CD4-positive, alpha-beta T cell treated with Interleukin-4 for 4 hours (primary cell): ENCODE measurements around the gene TCEANC.
A peak's percentile ranks its signal among the peaks of the same experiment; 100 is the strongest.

ENCODE experiments used
- DNase-seq: peaks from one replicate; pipeline ENCODE4 v3.0.0-alpha.2; 2020

TCEANC gene

DNA sequence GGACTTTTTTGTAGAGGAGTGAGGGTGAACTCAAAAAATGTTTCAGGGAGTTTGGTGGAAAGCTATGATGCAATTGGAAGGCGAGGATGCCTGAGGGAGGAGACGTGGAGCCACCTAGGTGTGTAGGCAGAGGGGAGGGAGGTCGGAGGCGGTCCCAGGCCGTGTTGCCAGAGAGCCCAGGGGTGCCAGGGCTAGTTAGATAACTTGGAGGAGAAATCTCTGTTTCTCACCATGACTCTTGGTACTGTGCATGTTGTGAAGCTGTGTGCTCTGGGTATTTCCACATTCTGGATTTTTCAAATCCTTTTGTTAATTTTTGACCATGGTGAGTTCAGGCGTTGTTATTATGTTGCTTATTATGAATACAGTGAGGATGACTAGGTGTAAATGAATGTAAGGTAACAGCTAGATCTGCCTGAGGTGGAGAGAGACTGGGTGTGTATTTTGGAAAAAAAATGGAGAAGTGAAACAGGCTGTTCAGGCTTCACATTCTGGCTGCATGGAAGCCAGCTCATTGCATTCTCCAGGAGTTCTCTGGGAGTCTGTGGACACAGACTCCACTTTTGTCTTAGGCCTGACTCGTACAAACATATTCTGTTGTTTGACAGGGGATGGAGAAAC is 40.5 kb downstream of the TCEANC start:
- no peak for DNase-seq

DNA sequence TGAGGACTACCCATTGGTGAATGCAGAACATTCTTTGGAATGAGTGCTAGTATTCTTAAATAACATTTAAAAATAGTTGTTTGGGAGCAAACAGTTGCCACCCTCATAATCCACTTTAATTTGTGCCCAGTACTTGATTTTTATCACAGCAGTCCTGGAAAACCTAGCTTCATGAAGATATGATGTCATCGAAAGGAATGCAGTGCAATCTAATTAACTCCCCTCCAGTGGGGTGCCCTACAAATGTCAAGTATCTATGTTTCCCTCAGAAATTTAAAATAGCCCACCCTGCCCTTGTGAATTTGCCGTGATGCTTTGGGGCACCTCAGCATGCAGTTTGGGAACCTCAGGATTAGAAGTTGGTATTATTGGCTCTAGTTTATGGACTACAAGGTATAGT is 41.4 kb downstream of the TCEANC start:
- DNase-seq: no peak

GRCh38 chrX:13694983-13695382 is 42.0 kb downstream of the TCEANC start:
- no peak for DNase-seq

- no peak for DNase-seq
These were observed 42.7 kb downstream of the TCEANC start for GRCh38 chrX:13695601-13696115.

DNA sequence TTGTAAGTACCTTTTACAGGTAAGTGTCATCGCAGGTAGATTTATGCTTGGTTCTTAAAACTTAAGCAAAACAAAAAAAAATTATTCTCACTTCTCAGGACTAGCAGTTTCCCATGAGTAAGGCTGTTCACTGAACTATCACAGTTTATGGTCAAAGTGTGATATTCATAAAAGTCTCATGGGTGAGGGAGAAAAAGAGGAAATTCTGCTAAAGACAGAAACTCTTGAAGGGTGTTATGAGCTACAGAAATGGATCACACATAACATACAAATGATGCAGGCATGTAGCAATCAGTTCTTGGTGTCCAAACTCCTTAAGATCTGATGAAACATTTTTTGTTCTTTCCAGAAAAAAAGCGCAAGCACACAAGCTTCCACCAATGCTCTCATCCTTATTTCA is 44.5 kb downstream of the TCEANC start:
- peak; percentile 32 for DNase-seq

DNA sequence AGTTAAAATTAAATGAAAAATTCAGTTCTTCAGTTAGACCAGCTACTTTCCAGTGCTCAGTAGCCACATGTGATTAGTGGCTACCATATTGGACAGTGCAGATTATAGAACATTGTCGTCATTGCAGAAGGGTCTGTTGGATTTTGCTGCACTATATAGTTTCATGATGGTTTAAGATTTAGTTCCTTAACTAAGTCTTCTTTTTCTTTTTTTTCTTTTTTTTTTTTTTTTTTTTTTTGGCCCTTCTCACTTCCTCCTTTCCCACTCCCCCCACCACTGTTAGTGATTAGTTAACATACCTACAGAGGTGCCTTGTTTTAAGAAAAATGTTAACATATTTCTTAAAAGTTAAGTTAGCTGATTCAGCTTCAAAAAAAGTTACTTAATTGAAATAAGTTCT is 45.0 kb downstream of the TCEANC start:
- DNase-seq: no peak

DNA sequence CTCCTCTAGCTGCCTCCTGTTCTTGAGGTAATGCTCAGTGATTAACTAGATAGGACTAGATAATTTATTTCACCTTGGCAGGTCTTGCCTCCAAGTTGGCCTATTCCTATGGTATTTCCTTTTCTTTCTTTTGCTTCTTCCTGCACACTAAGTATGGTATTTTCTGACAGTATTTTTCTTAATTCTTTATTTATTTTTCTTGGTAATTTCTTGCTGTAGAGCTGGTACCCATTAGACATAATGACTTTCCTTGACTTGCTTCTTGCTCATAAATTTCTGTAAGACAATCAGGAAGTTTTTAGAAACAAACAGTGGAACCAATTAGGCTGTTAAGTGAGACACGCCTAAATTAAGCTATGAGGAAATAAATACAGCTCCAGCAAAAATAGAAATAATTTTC is 45.5 kb downstream of the TCEANC start:
- no peak for DNase-seq

- DNase-seq: no peak
These were observed 46.4 kb downstream of the TCEANC start for GRCh38 chrX:13699183-13699826.

DNA sequence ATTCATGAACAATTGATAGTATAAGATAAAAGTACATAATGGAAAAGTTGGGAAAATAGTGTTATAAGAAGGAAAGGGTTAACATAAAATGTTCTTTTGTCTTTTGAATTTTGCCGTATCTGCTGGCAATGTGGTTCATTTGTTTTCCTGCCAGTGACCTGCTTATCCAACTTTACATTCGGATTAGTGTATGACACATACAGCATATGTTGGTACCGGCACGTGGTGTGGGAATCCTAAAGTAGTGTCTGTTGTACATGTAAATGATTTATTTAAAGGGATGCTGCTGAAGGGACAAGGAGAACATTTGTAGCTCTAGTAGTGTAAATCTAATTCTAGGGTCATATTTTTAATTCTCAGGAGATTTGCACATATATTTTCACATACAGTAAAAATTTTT is 47.4 kb downstream of the TCEANC start:
- DNase-seq: no peak

GRCh38 chrX:13702111-13702789 is 49.3 kb downstream of the TCEANC start:
- DNase-seq: no peak

DNA sequence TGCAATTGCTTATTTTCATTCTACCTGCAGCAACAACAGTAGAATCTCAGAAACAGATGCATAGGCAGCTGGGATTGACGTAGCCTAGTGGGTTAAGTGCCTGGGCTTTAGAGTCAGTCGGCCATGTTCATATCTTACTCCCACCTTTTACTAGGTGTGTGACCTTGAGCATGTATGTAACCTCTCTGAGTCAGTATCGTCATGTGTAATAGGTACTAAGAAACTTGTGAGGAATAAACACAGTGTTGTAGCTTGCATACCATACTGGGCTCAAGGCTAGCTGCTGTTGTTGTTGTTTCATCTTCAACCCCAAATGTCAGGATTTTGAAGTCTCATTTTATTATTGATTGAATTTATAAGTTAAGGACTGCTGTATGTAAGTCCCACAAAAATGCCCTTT is 50.2 kb downstream of the TCEANC start:
- no peak for DNase-seq

GRCh38 chrX:13703589-13703988 is 50.6 kb downstream of the TCEANC start:
- no peak for DNase-seq

GRCh38 chrX:13711141-13711540 is 58.2 kb downstream of the TCEANC start:
- DNase-seq: no peak
